Lower leg skin (tissue), 4 donors: Measurements from ENCODE around the gene DISC1. TPM values are rescaled to one million over a fixed set of nuclear protein-coding genes. Genes with fewer than 3 reads are reported as not detected.

Source experiments
- DNase-seq, 2 donors: peaks; one replicate each; pipeline ENCODE4 v3.0.0-alpha.2; 2019; ENCODE audit warnings: low spot score in 2 of 2
- H3K4me3 ChIP-seq: fragments of 200-600 bp; sonication (generic); 2 replicates; pipeline ENCODE4 v1.5.1; 2017; ENCODE audit warnings: mild to moderate bottlenecking, low read depth; ENCODE audit not compliant: poor library complexity, severe bottlenecking
- CTCF ChIP-seq, 3 donors: fragments of 450-650 bp; IDR thresholded peaks; one replicate each; pipeline ENCODE4 v1.5.1; 2016; ENCODE audit warnings: antibody characterized with exemption in 3 of 3, mild to moderate bottlenecking in 3 of 3, moderate library complexity in 2 of 3
- POLR2A ChIP-seq, 2 donors: fragments of 450-650 bp; IDR thresholded peaks; one replicate each; pipeline ENCODE4 v1.6.1; 2016 to 2017; ENCODE audit warnings: antibody characterized with exemption in 2 of 2, mild to moderate bottlenecking in 1 of 2, moderate library complexity in 1 of 2
- WGBS, 2 donors: methylation state at CpG; one replicate each; pipeline ENCODE4 v1.1.5; 2018; 5-methylcytosine and 5-hydroxymethylcytosine counted together
- intact Hi-C: fragments of 100-400 bp; cut with DNase I; formaldehyde crosslinking; loops from one replicate; pipeline ENCODE4 v1.15.0; 2023; ENCODE audit warnings: low total_unique reads
- total RNA-seq, 4 donors: library from RNA; depleted of rRNA; stranded (reverse); fragments of >200 nt; gene quantifications; one replicate each; pipeline ENCODE4 v1.1.0, GENCODE V29; 2016

The DISC1 gene
- total RNA-seq, 4 donors from 2014 or later = 1.6 to 7.4 (median 3.5) TPM

- DNase-seq = no peak
- no peak overlapping the region for H3K4me3 ChIP-seq
- intact Hi-C loops = no loop called here
- 83 to 95% methylated on average over 2 of the region's 2 CpGs for WGBS, 2 donors
- TF ChIP-seq CTCF (IDR thresholded peaks at IDR 0.05) (no peak), POLR2A (IDR thresholded peaks at IDR 0.05) (no peak)
Measured at GRCh38 chr1:231735941-231736340, 109.4 kb downstream of the DISC1 start.

GRCh38 chr1:231736464-231736863, 109.9 kb downstream of the DISC1 start:
- TF ChIP-seq POLR2A (IDR thresholded peaks at IDR 0.05) = no peak
- TF ChIP-seq CTCF (IDR thresholded peaks at IDR 0.05) = no peak
- intact Hi-C loops = no loop called here
- DNase-seq = no peak
- H3K4me3 ChIP-seq = no peak overlapping the region

DNA sequence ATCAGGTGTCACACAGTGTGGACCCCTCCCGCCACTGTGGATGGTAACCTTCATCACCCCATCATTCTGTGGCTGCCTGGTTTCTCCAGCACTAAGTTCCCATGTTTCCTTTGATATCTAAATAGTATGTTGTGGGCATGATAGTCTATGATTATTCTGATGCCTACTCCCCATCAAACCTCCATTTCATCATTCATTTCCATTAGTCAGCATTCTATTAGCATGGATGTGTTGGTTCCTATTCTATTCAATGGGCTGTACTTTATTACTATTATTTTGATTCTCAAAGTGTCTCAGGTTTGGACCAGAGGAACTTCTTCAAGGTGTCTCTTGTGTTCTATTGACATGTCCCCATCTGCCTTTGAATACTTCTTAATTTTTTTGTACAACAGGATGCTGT, 112.0 kb downstream of the DISC1 start:
- 100% methylated on average over 1 of the region's 1 CpG for WGBS, 2 donors
- no peak overlapping the region for H3K4me3 ChIP-seq
- no peak for DNase-seq
- no peak for TF ChIP-seq POLR2A (IDR thresholded peaks at IDR 0.05)
- no peak for TF ChIP-seq CTCF (IDR thresholded peaks at IDR 0.05)
- intact Hi-C loops = no loop called here

- no peak overlapping the region for H3K4me3 ChIP-seq
- TF ChIP-seq CTCF (IDR thresholded peaks at IDR 0.05) (no peak), POLR2A (IDR thresholded peaks at IDR 0.05) (no peak)
- intact Hi-C loops = no loop called here
- no peak for DNase-seq
- 68 to 69% methylated on average over 4 of the region's 4 CpGs for WGBS, 2 donors
Measured at GRCh38 chr1:231743966-231744365, 117.4 kb downstream of the DISC1 start.

DNA sequence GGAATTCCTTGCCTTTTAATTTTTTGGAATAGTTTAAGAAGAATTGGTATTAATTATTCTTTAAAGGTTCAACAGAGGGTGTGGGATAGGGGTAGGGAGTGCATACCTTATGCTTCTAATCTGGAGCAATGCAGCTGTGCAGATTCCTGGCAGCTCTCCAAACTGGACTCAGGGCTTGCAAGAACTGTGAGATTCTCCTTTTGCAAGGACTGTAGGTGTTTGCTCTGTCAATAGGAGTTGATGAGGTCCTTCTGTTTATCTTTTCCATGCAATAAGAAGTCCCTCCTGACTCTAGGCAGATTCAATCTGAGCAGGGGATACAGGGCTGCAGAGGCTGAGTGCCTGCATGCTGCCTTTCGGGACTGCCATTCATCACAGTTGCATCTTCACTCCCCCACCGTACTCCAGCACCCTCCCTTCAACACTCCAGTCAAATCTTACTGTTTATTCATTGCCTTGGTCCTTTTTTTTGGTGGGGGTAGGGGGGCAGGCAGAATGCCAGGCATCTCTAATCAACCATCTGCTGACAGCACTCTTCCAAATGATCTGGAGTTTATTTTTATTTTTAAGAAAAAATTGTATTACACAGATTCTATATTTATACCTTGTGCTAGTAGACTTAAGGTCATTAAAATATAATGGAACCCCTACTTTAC, 122.3 kb downstream of the DISC1 start:
- no peak for DNase-seq

More for the DNA sequence above, 122.3 kb downstream of the DISC1 start:
- intact Hi-C loops = no loop called here
- WGBS, 2 donors = 79 to 81% methylated on average over 2 of the region's 2 CpGs
- TF ChIP-seq CTCF (IDR thresholded peaks at IDR 0.05) = no peak
- no peak for TF ChIP-seq POLR2A (IDR thresholded peaks at IDR 0.05)
- no peak overlapping the region for H3K4me3 ChIP-seq
